ENCODE measurements around the gene NCAN. TPM values are rescaled to one million over a fixed set of nuclear protein-coding genes. Genes with fewer than 3 reads are reported as not detected.

NCAN gene
- total and polyA plus RNA-seq, 9 donors: 0.07 to 0.27 (median 0.11) TPM

DNA sequence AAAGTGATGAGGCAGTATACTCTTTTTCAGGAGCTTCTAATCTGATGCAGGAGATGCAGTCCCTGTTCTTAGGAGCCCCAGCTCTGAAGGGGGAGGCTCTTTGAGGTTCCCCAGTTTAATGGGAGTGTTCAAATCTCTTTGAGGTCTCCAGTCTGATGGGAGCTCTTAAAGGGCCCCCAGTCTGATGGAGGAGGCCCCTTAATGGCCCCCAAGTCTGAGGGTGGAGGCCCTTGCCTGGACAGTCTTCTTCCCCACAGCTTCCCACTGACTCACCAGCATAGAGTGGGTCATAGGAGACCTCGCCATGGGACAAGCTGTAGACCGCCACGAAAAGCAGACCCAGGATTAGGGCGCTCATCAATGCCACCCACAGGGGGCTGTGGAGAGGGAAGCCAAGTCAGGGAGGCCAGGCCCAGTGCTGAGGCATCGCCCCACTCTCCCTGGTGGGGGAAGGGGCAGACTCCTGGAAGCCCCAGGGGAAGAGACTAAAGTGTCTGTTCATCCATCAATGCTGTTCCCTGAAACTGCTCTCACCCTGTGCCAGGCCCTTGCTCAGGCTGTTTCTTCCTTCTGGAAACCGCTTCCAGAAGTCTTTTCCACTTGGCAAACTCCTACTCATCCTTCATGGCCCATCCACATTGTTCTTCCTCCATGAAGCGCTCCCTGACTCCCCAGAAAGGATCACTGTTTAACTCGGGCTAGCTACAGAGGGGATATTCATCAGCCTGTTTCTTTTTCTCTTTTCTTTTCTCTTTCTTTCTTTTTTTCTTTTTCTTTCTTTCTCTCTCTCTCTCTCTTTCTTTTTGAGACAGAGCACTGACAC lies 59.2 kb downstream of the NCAN start:
- 93% methylated on average over 7 of the region's 8 CpGs for WGBS (ENCODE audit: insufficient coverage)
- Histone ChIP-seq H3K9me3 (replicated peaks; ENCODE audit: control insufficient read depth, low read depth, low read length) (no peaks in the 10 kb centered on the region), H3K4me1 (ENCODE audit: control insufficient read depth, insufficient read depth, low read length) (peaks cover 30% of the 10 kb centered on the region), H3K27me3 (ENCODE audit: control insufficient read depth, insufficient read depth, low read length) (peaks cover 4% of the 10 kb centered on the region), H3K27ac (ENCODE audit: low read length) (no peak overlapping the region), H3K4me3 (ENCODE audit: low read length) (no peak overlapping the region), H3K36me3 (ENCODE audit: control insufficient read depth, insufficient read depth, low read length) (peaks cover 11% of the 10 kb centered on the region)
- DNase-seq: no peak

DNA sequence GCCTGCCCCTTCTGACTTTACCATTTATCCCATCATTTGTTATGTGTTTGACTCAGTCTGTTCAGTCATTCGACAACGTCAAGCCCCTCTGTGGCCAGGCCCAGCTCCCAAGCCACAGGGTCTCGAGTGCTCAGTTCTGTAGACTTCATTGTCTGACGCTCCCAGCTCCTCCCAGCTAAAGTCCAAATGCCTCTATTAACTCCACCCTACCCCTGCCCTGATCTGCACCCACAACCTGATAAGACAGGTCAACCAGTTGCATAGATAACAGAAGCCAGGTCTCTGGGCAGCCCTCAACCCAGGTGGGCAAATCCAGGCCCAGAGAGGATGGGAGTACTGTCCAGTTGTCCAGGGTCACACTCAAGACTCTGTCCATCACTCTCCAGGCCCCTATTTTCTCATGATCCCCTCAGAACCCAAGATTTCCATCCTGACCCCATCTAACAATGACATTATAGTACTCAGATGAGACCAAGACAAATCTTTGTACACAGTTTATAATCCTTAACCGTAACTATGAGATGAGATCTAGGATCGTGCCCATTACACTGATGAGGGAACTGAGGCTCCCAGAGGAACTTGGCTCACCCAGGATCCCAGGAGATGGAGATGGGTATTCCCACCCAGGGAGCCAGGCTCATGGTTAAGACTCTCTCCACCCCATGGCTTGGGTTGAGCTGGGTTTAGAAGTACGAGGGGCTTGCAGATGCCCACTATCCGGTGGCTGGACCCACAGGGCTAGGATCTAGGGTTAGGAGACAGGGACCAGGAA lies 60.3 kb downstream of the NCAN start:
- Histone ChIP-seq H3K9me3 (replicated peaks; ENCODE audit: control insufficient read depth, low read depth, low read length) (no peaks in the 10 kb centered on the region), H3K27ac (ENCODE audit: low read length) (no peak overlapping the region), H3K4me3 (ENCODE audit: low read length) (no peak overlapping the region), H3K4me1 (ENCODE audit: control insufficient read depth, insufficient read depth, low read length) (peaks cover 30% of the 10 kb centered on the region), H3K36me3 (ENCODE audit: control insufficient read depth, insufficient read depth, low read length) (peaks cover 17% of the 10 kb centered on the region), H3K27me3 (ENCODE audit: control insufficient read depth, insufficient read depth, low read length) (peaks cover 4% of the 10 kb centered on the region)
- no peak for DNase-seq
- 75% methylated on average over 6 of the region's 8 CpGs for WGBS (ENCODE audit: insufficient coverage)

DNA sequence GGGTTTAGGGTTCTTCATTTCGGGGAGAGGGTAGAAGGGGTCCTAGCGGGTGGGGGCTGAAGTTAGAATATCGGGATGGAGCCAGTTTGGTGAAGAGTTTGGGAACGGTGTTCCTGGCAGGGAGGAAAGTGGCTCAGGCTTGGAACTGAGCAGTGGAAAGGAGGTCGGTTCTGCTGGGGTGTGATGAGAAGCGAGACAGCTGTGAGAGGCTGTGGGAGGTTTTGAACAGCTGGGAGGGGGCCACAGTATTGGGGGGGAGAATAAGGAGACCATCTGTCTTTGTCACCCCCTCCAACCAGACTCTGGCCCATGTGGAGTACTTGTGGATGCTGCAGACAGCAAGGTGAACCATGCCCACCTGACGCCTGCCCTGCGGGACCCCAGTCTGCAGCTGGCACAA lies 62.4 kb downstream of the NCAN start:
- WGBS (ENCODE audit: insufficient coverage): 65% methylated on average over 7 of the region's 8 CpGs
- no peaks in the 10 kb centered on the region for H3K9me3 ChIP-seq (replicated peaks; ENCODE audit: control insufficient read depth, low read depth, low read length)
- peaks cover 35% of the 10 kb centered on the region for H3K36me3 ChIP-seq (ENCODE audit: control insufficient read depth, insufficient read depth, low read length)
- peak overlapping the region; percentile 35 for H3K27ac ChIP-seq (ENCODE audit: low read length)
- peaks cover 4% of the 10 kb centered on the region for H3K27me3 ChIP-seq (ENCODE audit: control insufficient read depth, insufficient read depth, low read length)
- DNase-seq: peak; percentile 58
- H3K4me3 ChIP-seq (ENCODE audit: low read length): no peak overlapping the region
- peaks cover 35% of the 10 kb centered on the region for H3K4me1 ChIP-seq (ENCODE audit: control insufficient read depth, insufficient read depth, low read length)

DNA sequence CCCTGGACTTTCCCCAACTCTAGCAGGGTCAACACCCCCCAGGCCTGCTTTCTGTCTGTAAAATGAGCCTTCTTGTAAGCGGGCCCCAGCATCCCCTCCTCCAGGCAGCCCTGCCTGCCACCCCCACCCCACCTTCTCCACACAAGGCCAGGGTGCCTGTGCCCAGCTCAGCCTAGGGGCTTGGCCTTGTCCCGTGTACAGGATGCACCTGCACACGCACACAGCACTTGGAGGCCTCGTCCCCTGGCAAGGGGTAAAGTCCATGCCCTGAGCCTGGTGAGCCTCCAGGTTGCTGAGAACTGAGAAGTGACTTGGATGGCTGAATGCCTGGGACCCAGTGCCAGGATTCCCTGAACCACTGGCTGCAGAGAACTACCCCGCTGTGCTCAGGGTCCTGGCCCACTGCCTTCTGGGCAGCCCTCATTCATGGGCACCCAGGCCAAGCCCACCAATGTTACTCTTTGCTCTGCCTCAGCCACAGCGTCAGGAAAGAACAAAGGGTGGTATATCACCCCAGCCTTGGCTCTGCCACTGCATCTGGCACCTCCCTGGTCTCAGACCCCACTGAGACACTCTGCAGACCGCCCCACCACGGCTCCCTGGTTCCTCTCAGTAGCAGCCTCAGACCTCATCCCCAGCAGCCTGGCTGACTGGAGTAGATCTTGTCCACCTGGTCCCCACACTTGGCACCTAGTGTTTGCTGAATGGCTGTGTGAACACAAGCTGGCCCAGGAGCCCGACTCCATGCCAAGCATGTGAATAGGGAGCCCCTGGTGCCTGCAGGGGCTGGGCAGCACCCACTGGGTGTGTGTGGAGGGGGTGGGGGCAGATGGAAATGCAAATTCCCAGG lies 63.2 kb downstream of the NCAN start:
- no peaks in the 10 kb centered on the region for H3K9me3 ChIP-seq (replicated peaks; ENCODE audit: control insufficient read depth, low read depth, low read length)
- H3K36me3 ChIP-seq (ENCODE audit: control insufficient read depth, insufficient read depth, low read length): peaks cover 43% of the 10 kb centered on the region
- DNase-seq: no peak
- peaks cover 37% of the 10 kb centered on the region for H3K4me1 ChIP-seq (ENCODE audit: control insufficient read depth, insufficient read depth, low read length)
- peaks cover 4% of the 10 kb centered on the region for H3K27me3 ChIP-seq (ENCODE audit: control insufficient read depth, insufficient read depth, low read length)
- H3K4me3 ChIP-seq (ENCODE audit: low read length): no peak overlapping the region
- H3K27ac ChIP-seq (ENCODE audit: low read length): no peak overlapping the region
- 65% methylated on average over 7 of the region's 9 CpGs for WGBS (ENCODE audit: insufficient coverage)

DNA sequence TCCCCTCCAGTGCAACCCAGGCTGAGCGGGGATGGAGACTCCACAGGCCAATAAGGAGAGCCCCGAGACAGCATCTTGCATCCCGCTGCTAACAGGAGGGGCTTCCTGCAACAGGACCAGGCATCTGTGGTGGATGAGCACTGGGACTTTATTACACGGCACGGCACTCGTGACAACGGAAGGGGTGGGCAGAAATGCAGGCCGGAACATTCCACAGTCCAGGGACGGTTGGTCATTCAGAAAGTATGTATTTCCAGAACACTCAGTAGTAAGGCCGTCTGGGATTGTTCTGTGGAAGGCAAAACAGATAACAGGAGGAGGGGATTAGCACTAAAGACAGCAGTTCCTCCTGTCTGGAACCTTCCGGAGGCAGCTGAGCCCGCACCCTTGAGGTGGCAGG lies 64.6 kb downstream of the NCAN start:
- Histone ChIP-seq H3K27ac (ENCODE audit: low read length) (no peak overlapping the region), H3K27me3 (ENCODE audit: control insufficient read depth, insufficient read depth, low read length) (peaks cover 4% of the 10 kb centered on the region), H3K9me3 (replicated peaks; ENCODE audit: control insufficient read depth, low read depth, low read length) (no peaks in the 10 kb centered on the region), H3K4me1 (ENCODE audit: control insufficient read depth, insufficient read depth, low read length) (peaks cover 47% of the 10 kb centered on the region), H3K4me3 (ENCODE audit: low read length) (no peak overlapping the region), H3K36me3 (ENCODE audit: control insufficient read depth, insufficient read depth, low read length) (peaks cover 57% of the 10 kb centered on the region)
- no peak for DNase-seq
- 69% methylated on average over 12 of the region's 12 CpGs for WGBS (ENCODE audit: insufficient coverage)

DNA sequence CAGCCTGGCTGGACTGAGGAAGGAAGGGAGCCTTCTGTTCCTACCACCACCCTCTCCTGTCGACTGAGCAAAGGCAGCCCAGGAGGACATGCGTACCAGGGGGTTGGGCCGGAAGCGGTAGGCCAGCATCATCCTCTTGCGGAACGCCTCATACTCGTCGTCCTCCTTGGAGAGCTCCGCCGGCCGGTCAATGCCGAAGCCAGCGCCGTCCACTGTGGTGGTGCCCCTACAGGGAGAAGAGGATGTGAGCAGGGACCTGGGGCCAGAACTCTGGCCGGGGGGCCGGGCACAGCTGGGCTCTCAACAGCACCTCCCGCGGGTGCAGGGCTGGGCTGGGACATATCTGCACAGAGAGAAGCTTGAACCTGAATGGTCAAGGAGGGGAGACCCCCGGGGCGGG lies 65.1 kb downstream of the NCAN start:
- Histone ChIP-seq H3K4me3 (ENCODE audit: low read length) (no peak overlapping the region), H3K27me3 (ENCODE audit: control insufficient read depth, insufficient read depth, low read length) (peaks cover 4% of the 10 kb centered on the region), H3K36me3 (ENCODE audit: control insufficient read depth, insufficient read depth, low read length) (peaks cover 61% of the 10 kb centered on the region), H3K4me1 (ENCODE audit: control insufficient read depth, insufficient read depth, low read length) (peaks cover 47% of the 10 kb centered on the region), H3K9me3 (replicated peaks; ENCODE audit: control insufficient read depth, low read depth, low read length) (no peaks in the 10 kb centered on the region), H3K27ac (ENCODE audit: low read length) (no peak overlapping the region)
- 82% methylated on average over 15 of the region's 20 CpGs for WGBS (ENCODE audit: insufficient coverage)
- DNase-seq: no peak

DNA sequence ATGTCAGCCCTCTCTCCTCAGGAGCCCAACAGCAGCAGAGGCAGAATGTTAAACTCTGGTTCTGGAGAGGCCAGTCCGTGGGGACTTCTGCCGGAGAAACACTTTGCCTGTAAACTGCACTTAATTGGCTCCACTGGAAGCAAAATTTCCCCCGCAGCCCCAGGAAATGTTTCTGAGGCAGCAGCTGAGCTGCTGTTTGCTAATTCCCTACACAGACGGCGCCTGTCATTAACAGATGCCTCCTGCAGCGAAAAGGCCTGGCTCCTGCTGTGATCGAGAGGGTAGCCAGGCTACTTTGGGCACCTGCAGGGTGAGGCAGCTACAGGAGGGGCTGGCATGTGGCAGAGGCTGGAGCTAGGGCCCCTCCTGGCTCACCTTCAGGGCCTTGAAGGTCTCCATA lies 66.6 kb downstream of the NCAN start:
- no peak overlapping the region for H3K27ac ChIP-seq (ENCODE audit: low read length)
- H3K4me3 ChIP-seq (ENCODE audit: low read length): no peak overlapping the region
- peaks cover 41% of the 10 kb centered on the region for H3K4me1 ChIP-seq (ENCODE audit: control insufficient read depth, insufficient read depth, low read length)
- 80% methylated on average over 6 of the region's 7 CpGs for WGBS (ENCODE audit: insufficient coverage)
- no peak for DNase-seq
- H3K9me3 ChIP-seq (replicated peaks; ENCODE audit: control insufficient read depth, low read depth, low read length): no peaks in the 10 kb centered on the region
- peaks cover 65% of the 10 kb centered on the region for H3K36me3 ChIP-seq (ENCODE audit: control insufficient read depth, insufficient read depth, low read length)
- H3K27me3 ChIP-seq (ENCODE audit: control insufficient read depth, insufficient read depth, low read length): no peaks in the 10 kb centered on the region

DNA sequence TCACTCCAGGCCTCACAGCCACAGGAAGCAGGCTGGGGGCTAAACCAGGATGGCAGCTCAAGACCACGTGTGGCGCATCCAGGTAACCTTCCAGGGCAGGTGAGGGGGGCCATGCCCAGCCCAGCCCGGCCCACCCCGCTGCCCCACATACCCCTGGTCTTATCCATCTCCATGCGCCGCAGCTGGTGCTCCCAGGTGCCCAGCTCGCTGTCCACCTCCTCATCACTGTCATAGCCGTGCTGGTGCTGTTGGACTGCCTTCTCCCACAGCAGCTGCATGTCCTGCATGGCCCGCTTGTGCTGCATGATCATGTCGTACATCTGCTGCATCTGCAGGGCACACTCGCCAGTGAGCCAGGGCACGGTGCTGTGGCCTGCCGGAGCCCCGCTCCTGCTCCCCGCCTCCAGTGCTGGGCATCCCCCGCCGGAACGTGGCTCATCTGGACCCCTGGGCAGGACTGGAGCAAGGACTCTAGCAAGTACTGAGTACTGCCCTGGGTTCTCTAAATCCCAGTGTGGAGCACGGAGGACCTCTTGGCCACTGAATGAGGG lies 67.4 kb downstream of the NCAN start:
- H3K9me3 ChIP-seq (replicated peaks; ENCODE audit: control insufficient read depth, low read depth, low read length): no peaks in the 10 kb centered on the region
- H3K27me3 ChIP-seq (ENCODE audit: control insufficient read depth, insufficient read depth, low read length): no peaks in the 10 kb centered on the region
- H3K4me3 ChIP-seq (ENCODE audit: low read length): no peak overlapping the region
- WGBS (ENCODE audit: insufficient coverage): 94% methylated on average over 17 of the region's 19 CpGs
- DNase-seq: no peak
- H3K4me1 ChIP-seq (ENCODE audit: control insufficient read depth, insufficient read depth, low read length): peaks cover 32% of the 10 kb centered on the region
- no peak overlapping the region for H3K27ac ChIP-seq (ENCODE audit: low read length)
- peaks cover 68% of the 10 kb centered on the region for H3K36me3 ChIP-seq (ENCODE audit: control insufficient read depth, insufficient read depth, low read length)

DNA sequence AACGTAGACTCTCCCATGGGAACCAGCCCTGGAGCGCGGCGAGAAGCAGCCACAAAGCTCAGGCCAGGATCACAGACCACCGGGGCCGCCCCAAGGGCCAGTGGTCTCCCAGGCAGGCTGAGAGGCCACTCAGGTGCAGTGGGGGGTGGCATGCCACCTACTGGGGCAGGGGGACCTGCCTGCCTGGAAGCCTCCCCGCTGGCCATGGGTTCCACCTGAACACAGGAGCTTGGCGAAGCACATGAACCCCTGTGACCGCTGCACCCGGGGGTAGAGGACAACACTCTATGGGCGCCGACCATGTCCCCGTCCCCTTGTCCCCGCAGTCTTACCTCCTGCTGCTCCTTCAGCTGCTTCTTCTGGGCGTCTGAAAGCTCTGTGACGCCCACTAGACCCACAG lies 68.1 kb downstream of the NCAN start:
- Histone ChIP-seq H3K4me1 (ENCODE audit: control insufficient read depth, insufficient read depth, low read length) (peaks cover 25% of the 10 kb centered on the region), H3K27ac (ENCODE audit: low read length) (no peak overlapping the region), H3K9me3 (replicated peaks; ENCODE audit: control insufficient read depth, low read depth, low read length) (no peaks in the 10 kb centered on the region), H3K4me3 (ENCODE audit: low read length) (no peak overlapping the region), H3K27me3 (ENCODE audit: control insufficient read depth, insufficient read depth, low read length) (no peaks in the 10 kb centered on the region), H3K36me3 (ENCODE audit: control insufficient read depth, insufficient read depth, low read length) (peaks cover 70% of the 10 kb centered on the region)
- 85% methylated on average over 16 of the region's 16 CpGs for WGBS (ENCODE audit: insufficient coverage)
- DNase-seq: no peak
